AML-193 (cell line): ENCODE data around the gene SEBOX.

ENCODE experiments used
- DNase-seq, 2 experiments: peaks; one replicate each; lab custom pipeline; 2025; lab: John Stamatoyannopoulos, UW

Gene SEBOX

GRCh38 chr17:28392491-28392890 is 27.5 kb upstream of the SEBOX start:
- DNase-seq: no peak

DNA sequence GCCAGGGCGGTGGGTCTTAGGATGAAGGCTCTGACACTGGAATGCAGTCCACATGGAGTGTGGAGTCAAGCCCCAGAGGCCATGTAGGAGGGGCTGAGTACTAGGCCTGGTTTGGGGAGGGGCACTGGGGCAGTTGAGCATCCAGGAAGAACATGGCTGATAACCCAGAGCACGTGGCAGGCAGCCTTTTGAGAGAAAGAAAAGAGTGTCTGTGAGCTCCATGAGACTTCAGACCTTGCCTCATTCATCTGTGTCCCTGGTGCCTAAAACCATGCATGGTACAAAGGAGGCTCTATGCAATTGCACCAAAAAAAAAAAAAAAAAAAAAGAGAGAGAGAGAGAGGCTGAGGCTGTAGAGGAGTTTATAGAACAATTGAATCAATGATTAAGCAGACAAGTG is 26.4 kb upstream of the SEBOX start:
- DNase-seq: no peak

- no peak for DNase-seq
Measured at GRCh38 chr17:28390984-28391383, 26.0 kb upstream of the SEBOX start.

GRCh38 chr17:28390563-28390962 is 25.6 kb upstream of the SEBOX start:
- no peak for DNase-seq

GRCh38 chr17:28390141-28390540 is 25.1 kb upstream of the SEBOX start:
- DNase-seq: no peak

DNA sequence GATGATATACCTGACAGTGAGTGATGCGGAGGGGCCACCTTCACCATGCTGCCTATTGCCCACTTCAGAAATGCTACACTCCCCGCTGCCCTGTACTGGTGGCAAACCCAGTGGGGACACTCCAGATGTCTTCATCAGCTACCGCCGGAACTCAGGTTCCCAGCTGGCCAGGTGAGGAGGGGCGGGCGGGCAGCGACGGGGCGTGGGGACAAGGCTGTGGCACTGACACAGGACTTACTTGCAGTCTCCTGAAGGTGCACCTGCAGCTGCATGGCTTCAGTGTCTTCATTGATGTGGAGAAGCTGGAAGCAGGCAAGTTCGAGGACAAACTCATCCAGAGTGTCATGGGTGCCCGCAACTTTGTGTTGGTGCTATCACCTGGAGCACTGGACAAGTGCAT is 23.1 kb upstream of the SEBOX start:
- DNase-seq: no peak

GRCh38 chr17:28386391-28386790 is 21.4 kb upstream of the SEBOX start:
- DNase-seq: no peak

- no peak for DNase-seq
Measured at GRCh38 chr17:28385406-28385805, 20.4 kb upstream of the SEBOX start.

DNA sequence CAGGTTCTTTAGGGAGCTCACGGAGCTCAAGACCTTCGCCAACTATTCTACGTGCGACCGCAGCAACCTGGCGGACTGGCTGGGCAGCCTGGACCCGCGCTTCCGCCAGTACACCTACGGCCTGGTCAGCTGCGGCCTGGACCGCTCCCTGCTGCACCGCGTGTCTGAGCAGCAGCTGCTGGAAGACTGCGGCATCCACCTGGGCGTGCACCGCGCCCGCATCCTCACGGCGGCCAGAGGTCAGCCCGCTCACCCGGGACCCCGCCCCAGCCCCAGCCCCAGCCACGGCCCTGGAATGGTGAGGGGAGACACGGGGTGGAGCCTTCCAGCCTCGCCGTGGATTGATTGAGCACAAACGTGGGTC is 20.0 kb upstream of the SEBOX start:
- no peak for DNase-seq

DNA sequence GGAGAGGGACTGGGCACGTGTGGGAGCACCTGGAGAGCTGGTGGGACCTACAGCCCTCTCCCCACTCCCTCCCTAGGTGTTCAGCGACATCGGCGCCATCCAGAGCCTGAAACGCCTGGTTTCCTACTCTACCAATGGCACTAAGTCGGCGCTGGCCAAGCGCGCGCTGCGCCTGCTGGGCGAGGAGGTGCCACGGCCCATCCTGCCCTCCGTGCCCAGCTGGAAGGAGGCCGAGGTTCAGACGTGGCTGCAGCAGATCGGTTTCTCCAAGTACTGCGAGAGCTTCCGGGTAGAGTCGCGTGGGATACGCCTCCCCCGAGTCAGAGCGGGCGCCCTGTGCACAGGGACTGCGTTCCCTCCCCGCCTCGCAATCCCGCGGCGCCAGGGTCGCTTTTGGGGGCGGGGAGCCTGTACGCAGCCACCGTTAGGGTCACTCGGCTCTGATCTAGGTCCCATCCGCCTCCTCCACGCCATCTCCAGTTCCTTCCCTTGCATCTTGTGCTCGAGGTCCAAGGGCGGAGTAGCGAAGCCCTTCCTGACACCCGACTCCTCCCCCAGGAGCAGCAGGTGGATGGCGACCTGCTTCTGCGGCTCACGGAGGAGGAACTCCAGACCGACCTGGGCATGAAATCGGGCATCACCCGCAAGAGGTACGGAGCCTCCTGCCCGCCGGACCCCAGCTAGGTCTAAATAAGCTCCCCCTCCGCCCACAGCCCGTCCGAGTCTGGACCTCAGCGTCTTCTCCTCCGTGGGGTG is 19.5 kb upstream of the SEBOX start:
- no peak for DNase-seq

DNA sequence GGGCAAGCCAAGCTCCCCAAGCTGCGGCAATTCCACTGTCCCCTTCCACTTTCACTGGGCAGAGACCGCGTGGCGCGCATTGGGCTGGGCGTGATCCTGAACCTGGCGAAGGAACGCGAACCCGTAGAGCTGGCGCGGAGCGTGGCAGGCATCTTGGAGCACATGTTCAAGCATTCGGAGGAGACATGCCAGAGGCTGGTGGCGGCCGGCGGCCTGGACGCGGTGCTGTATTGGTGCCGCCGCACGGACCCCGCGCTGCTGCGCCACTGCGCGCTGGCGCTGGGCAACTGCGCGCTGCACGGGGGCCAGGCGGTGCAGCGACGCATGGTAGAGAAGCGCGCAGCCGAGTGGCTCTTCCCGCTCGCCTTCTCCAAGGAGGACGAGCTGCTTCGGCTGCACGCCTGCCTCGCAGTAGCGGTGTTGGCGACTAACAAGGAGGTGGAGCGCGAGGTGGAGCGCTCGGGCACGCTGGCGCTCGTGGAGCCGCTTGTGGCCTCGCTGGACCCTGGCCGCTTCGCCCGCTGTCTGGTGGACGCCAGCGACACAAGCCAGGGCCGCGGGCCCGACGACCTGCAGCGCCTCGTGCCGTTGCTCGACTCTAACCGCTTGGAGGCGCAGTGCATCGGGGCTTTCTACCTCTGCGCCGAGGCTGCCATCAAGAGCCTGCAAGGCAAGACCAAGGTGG is 16.3 kb upstream of the SEBOX start:
- DNase-seq: no peak

- DNase-seq: no peak
Measured at GRCh38 chr17:28379814-28380801, 15.1 kb upstream of the SEBOX start.

DNA sequence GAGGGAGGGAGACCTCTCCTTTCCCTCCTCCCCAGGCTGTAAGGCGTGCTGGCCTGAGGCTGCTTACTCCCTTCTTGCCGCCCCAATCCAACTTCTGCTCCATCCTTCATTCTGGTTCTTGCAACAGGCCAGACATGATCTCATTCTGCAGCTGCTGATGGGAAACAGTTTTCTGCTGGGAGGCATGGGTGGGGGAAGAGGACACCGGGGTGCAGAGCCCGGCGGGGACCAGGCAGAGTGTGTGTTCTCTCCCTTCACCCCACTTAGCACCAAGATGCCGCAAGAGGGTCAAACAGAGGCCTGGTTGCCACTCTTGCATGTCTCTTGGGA is 7.9 kb upstream of the SEBOX start:
- DNase-seq: no peak

DNA sequence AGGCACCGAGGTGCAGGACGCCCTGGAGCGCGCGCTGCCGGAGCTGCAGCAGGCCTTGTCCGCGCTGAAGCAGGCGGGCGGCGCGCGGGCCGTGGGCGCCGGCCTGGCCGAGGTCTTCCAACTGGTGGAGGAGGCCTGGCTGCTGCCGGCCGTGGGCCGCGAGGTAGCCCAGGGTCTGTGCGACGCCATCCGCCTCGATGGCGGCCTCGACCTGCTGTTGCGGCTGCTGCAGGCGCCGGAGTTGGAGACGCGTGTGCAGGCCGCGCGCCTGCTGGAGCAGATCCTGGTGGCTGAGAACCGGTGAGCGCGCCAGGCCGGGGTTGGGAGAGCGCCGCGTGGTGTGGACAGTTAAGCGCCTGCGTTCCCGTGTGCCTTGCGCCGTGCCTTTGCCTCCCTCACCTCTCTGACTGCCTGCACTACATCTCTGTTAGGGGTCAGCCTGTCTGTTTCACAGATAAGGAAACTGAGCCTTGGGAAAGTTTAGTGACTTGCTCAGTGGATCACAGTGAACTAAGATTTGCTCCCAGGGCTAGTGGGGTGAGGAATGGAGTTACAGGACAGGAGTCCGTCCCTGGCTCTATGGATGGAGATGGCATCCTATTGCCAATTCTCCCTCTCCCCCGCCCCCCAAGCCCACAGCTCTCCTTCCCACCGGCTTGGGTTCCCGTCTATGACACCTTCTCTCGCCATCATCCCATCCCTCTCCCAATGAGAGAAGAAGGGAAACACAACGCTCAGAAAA is 7.4 kb upstream of the SEBOX start:
- DNase-seq: no peak

GRCh38 chr17:28371245-28372202 is 6.5 kb upstream of the SEBOX start, which contains the start of gene SARM1:
TSS of gene SARM1 (plus strand) at chr17:28371694. CDS start at chr17:28372033, 339 bp downstream.
- DNase-seq: no peak

GRCh38 chr17:28370744-28371103 is 5.7 kb upstream of the SEBOX start:
- no peak for DNase-seq

- peak; percentile 23 to 33 for DNase-seq
Measured at GRCh38 chr17:28370035-28370743, 5.2 kb upstream of the SEBOX start, which contains the start of gene VTN. TSS of gene VTN (minus strand) at chr17:28370307. CDS start at chr17:28370203, 104 bp downstream.

- no peak for DNase-seq
Measured at GRCh38 chr17:28369684-28370034, 4.7 kb upstream of the SEBOX start.

GRCh38 chr17:28368915-28369683 is 4.1 kb upstream of the SEBOX start:
- no peak for DNase-seq
